HCT116 (cell line): Measurements from ENCODE around the gene SPATA31E1.

Experiments used
- CBX3 ChIP-seq: IDR thresholded peaks from 2 replicates; pipeline ENCODE4 v1.6.1; 2012; ENCODE audit warnings: low read depth
- ELF1 ChIP-seq: IDR thresholded peaks from 2 replicates; pipeline ENCODE4 v1.6.1; 2012; ENCODE audit warnings: low read depth, borderline replicate concordance
- EZH2 ChIP-seq: fragments of 200-600 bp; sonication (generic); IDR thresholded peaks from 2 replicates; pipeline ENCODE4 v1.6.1; 2017; ENCODE audit warnings: antibody characterized with exemption, mixed run types
- FOSL1 ChIP-seq: IDR thresholded peaks from 2 replicates; pipeline ENCODE4 v1.6.1; 2012; ENCODE audit warnings: low read depth
- JUND ChIP-seq: IDR thresholded peaks from 2 replicates; pipeline ENCODE4 v1.6.1; 2012
- POLR2A ChIP-seq: IDR thresholded peaks from 2 replicates; pipeline ENCODE4 v1.7.0; 2011; ENCODE audit warnings: borderline replicate concordance; ENCODE audit not compliant: insufficient read depth, insufficient read length; ENCODE audit errors: extremely low read depth
- POLR2AphosphoS5 ChIP-seq: IDR thresholded peaks from 2 replicates; pipeline ENCODE4 v1.6.1; 2011; ENCODE audit warnings: mild to moderate bottlenecking, low read depth, low read length, moderate library complexity
- RAD21 ChIP-seq: IDR thresholded peaks from 2 replicates; pipeline ENCODE4 v1.6.1; 2012; ENCODE audit warnings: low read depth, mild to moderate bottlenecking
- SIN3A ChIP-seq: IDR thresholded peaks from 2 replicates; pipeline ENCODE4 v1.6.1; 2012; ENCODE audit warnings: low read depth
- SP1 ChIP-seq: IDR thresholded peaks from 2 replicates; pipeline ENCODE4 v1.6.1; 2012; ENCODE audit warnings: low read depth
- ZFX ChIP-seq: fragments of 450-650 bp; IDR thresholded peaks from 2 replicates; pipeline ENCODE4 v1.6.1; 2017
- ZNF274 ChIP-seq: fragments of 200-500 bp; sonication (Bioruptor generic); IDR thresholded peaks from 2 replicates; pipeline ENCODE4 v1.6.1; 2014; ENCODE audit warnings: mild to moderate bottlenecking, low read depth, low read length, inconsistent platforms
- TF ChIP-seq, protein P1 (sequence below), 3 experiments: fragments of 200-600 bp in 1 of 3; sonication (generic) in 1 of 3; IDR thresholded peaks in 2 of 3; conservative IDR thresholded peaks in 1 of 3; 2 replicates each; pipeline ENCODE4 v1.5.1; 2012 to 2017; ENCODE audit warnings: low read depth in 2 of 3, low read length in 2 of 3, antibody characterized with exemption in 1 of 3, borderline replicate concordance in 1 of 3, control low read depth in 1 of 3, mild to moderate bottlenecking in 1 of 3, mixed read lengths in 1 of 3, mixed run types in 1 of 3, moderate library complexity in 1 of 3; ENCODE audit not compliant: insufficient read depth in 1 of 3
- TF ChIP-seq, protein P2 (sequence below): IDR thresholded peaks from 2 replicates; pipeline ENCODE4 v1.6.1; 2012; ENCODE audit warnings: low read depth

DNA sequence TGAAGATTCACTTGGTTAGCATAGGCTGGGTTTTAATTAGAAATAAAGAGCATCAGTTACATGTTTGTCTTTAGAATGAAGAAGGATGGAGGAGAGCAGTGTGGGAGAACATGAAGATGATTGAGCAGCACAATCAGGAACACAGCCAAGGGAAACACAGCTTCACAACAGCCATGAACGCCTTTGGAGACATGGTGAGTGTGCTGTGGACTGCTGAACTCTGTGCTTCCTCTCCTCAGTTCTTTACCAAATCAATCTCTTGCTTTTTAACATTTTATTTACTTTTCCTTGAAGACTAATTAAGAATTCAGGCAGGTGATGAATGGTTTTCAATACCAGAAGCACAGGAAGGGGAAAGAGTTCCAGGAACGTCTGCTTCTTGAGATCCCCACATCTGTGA lies 38.2 kb upstream of the SPATA31E1 start:
- no peak for TF ChIP-seq POLR2AphosphoS5
- no peak for TF ChIP-seq ZFX
- TF ChIP-seq EZH2: no peak
- TF ChIP-seq, protein P1, sequence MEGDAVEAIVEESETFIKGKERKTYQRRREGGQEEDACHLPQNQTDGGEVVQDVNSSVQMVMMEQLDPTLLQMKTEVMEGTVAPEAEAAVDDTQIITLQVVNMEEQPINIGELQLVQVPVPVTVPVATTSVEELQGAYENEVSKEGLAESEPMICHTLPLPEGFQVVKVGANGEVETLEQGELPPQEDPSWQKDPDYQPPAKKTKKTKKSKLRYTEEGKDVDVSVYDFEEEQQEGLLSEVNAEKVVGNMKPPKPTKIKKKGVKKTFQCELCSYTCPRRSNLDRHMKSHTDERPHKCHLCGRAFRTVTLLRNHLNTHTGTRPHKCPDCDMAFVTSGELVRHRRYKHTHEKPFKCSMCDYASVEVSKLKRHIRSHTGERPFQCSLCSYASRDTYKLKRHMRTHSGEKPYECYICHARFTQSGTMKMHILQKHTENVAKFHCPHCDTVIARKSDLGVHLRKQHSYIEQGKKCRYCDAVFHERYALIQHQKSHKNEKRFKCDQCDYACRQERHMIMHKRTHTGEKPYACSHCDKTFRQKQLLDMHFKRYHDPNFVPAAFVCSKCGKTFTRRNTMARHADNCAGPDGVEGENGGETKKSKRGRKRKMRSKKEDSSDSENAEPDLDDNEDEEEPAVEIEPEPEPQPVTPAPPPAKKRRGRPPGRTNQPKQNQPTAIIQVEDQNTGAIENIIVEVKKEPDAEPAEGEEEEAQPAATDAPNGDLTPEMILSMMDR (IDR thresholded peaks at IDR 0.05 in 2 of 3, conservative IDR thresholded peaks at IDR 0.05 in 1 of 3; ENCODE audit: borderline replicate concordance in 1 of 3, insufficient read depth in 1 of 3, low read depth in 2 of 3, low read length in 2 of 3): no peak
- TF ChIP-seq JUND: no peak
- no peak for TF ChIP-seq SIN3A
- TF ChIP-seq ELF1: no peak
- TF ChIP-seq, protein P2, sequence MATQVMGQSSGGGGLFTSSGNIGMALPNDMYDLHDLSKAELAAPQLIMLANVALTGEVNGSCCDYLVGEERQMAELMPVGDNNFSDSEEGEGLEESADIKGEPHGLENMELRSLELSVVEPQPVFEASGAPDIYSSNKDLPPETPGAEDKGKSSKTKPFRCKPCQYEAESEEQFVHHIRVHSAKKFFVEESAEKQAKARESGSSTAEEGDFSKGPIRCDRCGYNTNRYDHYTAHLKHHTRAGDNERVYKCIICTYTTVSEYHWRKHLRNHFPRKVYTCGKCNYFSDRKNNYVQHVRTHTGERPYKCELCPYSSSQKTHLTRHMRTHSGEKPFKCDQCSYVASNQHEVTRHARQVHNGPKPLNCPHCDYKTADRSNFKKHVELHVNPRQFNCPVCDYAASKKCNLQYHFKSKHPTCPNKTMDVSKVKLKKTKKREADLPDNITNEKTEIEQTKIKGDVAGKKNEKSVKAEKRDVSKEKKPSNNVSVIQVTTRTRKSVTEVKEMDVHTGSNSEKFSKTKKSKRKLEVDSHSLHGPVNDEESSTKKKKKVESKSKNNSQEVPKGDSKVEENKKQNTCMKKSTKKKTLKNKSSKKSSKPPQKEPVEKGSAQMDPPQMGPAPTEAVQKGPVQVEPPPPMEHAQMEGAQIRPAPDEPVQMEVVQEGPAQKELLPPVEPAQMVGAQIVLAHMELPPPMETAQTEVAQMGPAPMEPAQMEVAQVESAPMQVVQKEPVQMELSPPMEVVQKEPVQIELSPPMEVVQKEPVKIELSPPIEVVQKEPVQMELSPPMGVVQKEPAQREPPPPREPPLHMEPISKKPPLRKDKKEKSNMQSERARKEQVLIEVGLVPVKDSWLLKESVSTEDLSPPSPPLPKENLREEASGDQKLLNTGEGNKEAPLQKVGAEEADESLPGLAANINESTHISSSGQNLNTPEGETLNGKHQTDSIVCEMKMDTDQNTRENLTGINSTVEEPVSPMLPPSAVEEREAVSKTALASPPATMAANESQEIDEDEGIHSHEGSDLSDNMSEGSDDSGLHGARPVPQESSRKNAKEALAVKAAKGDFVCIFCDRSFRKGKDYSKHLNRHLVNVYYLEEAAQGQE: no peak
- TF ChIP-seq POLR2A: no peak
- TF ChIP-seq CBX3: no peak
- TF ChIP-seq FOSL1: no peak
- no peak for TF ChIP-seq ZNF274
- TF ChIP-seq RAD21: no peak
- TF ChIP-seq SP1: no peak
